Heart left ventricle (tissue), 16 donors: Measurements from ENCODE around the gene ATXN1. TPM values are rescaled to one million over a fixed set of nuclear protein-coding genes. Genes with fewer than 3 reads are reported as not detected.

ENCODE experiments used
- ATAC-seq, 4 donors: fragments of 200-7000 bp; cut with Tn5 transposase; one replicate each; pipeline ENCODE4 v1.9.1; 2020 to 2022; ENCODE audit warnings: moderate library complexity in 4 of 4, mild to moderate bottlenecking in 3 of 4, moderate number of reproducible peaks in 1 of 4
- DNase-seq, 5 donors: peaks; one replicate each; pipeline ENCODE4 v3.0.0-alpha.2; 2020
- H3K27ac ChIP-seq, 12 donors: fragments of 200-600 bp; sonication (generic) in 4 of 12; one replicate each; pipeline versions ENCODE4 v1.5.0 to v1.8.0; 2016 to 2022; ENCODE audit warnings: mild to moderate bottlenecking in 2 of 12
- H3K27me3 ChIP-seq, 9 donors: fragments of 200-600 bp; sonication (generic) in 2 of 9; one replicate each; pipeline versions ENCODE4 v1.5.1 to v1.8.0; 2016 to 2022; ENCODE audit warnings: mild to moderate bottlenecking in 3 of 9
- H3K36me3 ChIP-seq, 9 donors: fragments of 200-600 bp; sonication (generic) in 2 of 9; one replicate each; pipeline versions ENCODE4 v1.5.0 to v1.8.0; 2018 to 2022; ENCODE audit warnings: mild to moderate bottlenecking in 2 of 9
- H3K4me1 ChIP-seq, 12 donors: fragments of 200-600 bp; sonication (generic) in 4 of 12; one replicate each; pipeline versions ENCODE4 v1.5.0 to v1.8.0; 2016 to 2022; ENCODE audit warnings: mild to moderate bottlenecking in 3 of 12
- H3K4me3 ChIP-seq, 12 donors: fragments of 200-600 bp; sonication (generic) in 4 of 12; one replicate each; pipeline versions ENCODE4 v1.5.0 to v1.8.0; 2017 to 2022; ENCODE audit warnings: mild to moderate bottlenecking in 9 of 12, moderate library complexity in 4 of 12
- H3K9me3 ChIP-seq, 12 donors: fragments of 200-600 bp; sonication (generic) in 4 of 12; one replicate each; pipeline versions ENCODE4 v1.5.0 to v1.8.0; 2016 to 2022; ENCODE audit warnings: mild to moderate bottlenecking in 1 of 12
- CTCF ChIP-seq, 12 donors: fragments of 200-600 bp; sonication (generic) in 4 of 12; IDR thresholded peaks; one replicate each; pipeline versions ENCODE4 v1.5.0 to v1.8.0; 2018 to 2022; ENCODE audit warnings: antibody characterized with exemption in 12 of 12, mild to moderate bottlenecking in 5 of 12
- POLR2A ChIP-seq, 2 donors: fragments of 450-650 bp; IDR thresholded peaks; one replicate each; pipeline ENCODE4 v1.6.1; 2017; ENCODE audit warnings: antibody characterized with exemption in 2 of 2, mild to moderate bottlenecking in 2 of 2, moderate library complexity in 2 of 2
- WGBS, 4 donors: extraction: QIAGEN DNeasy Blood & Tissue Kit in 2 of 4; methylation state at CpG; one replicate each; pipeline versions ENCODE4 v1.1.5 to v1.1.7; 2013 to 2018; 5-methylcytosine and 5-hydroxymethylcytosine counted together
- intact Hi-C, 10 donors: fragments of 100-400 bp; cut with DNase I; formaldehyde crosslinking; loops; one replicate each; pipeline versions ENCODE4 v1.11.1 to v1.14.2; 2022
- polyA plus RNA-seq, 2 donors: library from polyadenylated mRNA; stranded (reverse); fragments of 200-250 nt; gene quantifications; one replicate each; pipeline ENCODE4 v1.2.3, GENCODE V29; 2013
- total RNA-seq, 9 donors: library from RNA; depleted of rRNA in 2 of 9; stranded (reverse); fragments of >200 nt in 2 of 9; fragmentation: NEBNext Ultra II Directional in 3 of 9; extraction: Animal tissue kit (Norgen Biotek cat#: 25700) in 3 of 9; gene quantifications; one replicate each; pipeline versions ENCODE4 v1.1.0 to v1.2.4, GENCODE V29; 2016 to 2023
- donor health status: ischemic (EF 13 %, LVEDD 7.1; RV severe dilation, severe dysfunction).
- donor health status: healthy with polysubstance abuse.
- donor health status: DM: no; HTN: yes; CAD: no.
- donor health status: DM: no; HTN: no; CAD: no.
- donor health status: ischemic (EF 25% LVEDD 6.9; RV normal size, moderate dysfunction).
- donor health status: ischemic (EF 25% LVEDD 5.7; RV mildly dilated, moderate dysfunction).
- donor health status: healthy.
- donor health status: DM: yes; HTN: yes; CAD: no.
- donor health status: ischemic (EF 35%, LVEDD 5.7; RV mildly dilated, moderate dysfunction).
- donor health status: nonischemic (EF 11% LVEDD 7.7; RV severe dilation, severe dysfunction).
- donor health status: DM: yes; HTN: yes; CAD: no.
- donor health status: PGD.
- donor health status: ischemic (EF 29% LVEDD 5.4; RV normal size, mild dysfunction).
- donor health status: nonischemic (EF 23%, LVEDD 6.1; RV moderate dilation, normal function).

Gene ATXN1
- total and polyA plus RNA-seq, 11 donors, result 8.7 to 51.8 (median 36.0) TPM

DNA sequence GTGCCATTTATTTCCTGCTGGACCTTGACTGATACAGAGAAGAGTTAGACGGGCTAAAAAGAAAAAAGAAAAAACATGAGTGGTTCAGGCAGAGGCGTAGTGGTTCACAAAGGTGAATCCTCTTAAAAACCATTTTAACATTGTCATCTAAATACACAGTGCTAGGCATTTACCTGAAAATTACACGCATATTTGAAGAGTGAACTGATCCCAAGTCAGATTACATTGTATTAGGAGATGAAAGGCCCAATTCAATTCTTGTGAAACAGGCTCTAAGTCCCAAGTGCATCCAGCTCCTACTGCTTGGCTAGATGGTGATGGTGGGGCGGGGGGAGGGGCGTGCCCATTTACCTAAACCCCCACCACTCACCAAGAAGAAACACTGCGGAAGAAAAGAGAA is 46.7 kb upstream of the ATXN1 start:
- no peak overlapping the region for H3K27ac ChIP-seq
- no peak for DNase-seq
- WGBS, 4 donors, result 92 to 97% (median 94%) methylated on average over 6 of the region's 6 CpGs
- no peaks in the 10 kb centered on the region for H3K27me3 ChIP-seq
- intact Hi-C loops, result loop anchor here in 1 of 10 donors (10.0 kb wide), 1 partner anchor 157 kb away; no protein-coding TSS in a partner anchor
- no peaks in the 10 kb centered on the region for H3K36me3 ChIP-seq
- no peak overlapping the region for H3K4me3 ChIP-seq
- no peak for TF ChIP-seq CTCF (IDR thresholded peaks at IDR 0.05)
- no peak for TF ChIP-seq POLR2A (IDR thresholded peaks at IDR 0.05)
- H3K9me3 ChIP-seq, result peaks cover 0 to 24% (median 1%) of the 10 kb centered on the region in 12 donors
- ATAC-seq, result no peak
- H3K4me1 ChIP-seq, result peaks cover 0 to 26% (median 10%) of the 10 kb centered on the region in 12 donors

GRCh38 chr6:16806363-16806762 is 45.1 kb upstream of the ATXN1 start:
- H3K36me3 ChIP-seq, result no peaks in the 10 kb centered on the region
- intact Hi-C loops, result loop anchor here in 1 of 10 donors (10.0 kb wide), 1 partner anchor 158 kb away; no protein-coding TSS in a partner anchor
- H3K4me1 ChIP-seq, result peaks cover 0 to 40% (median 22%) of the 10 kb centered on the region in 12 donors
- H3K27me3 ChIP-seq, result no peaks in the 10 kb centered on the region
- peaks cover 0 to 16% (median 0%) of the 10 kb centered on the region in 12 donors for H3K9me3 ChIP-seq
- H3K27ac ChIP-seq, result peak overlapping the region in 1 of 12 donors; percentile 80
- 77 to 90% (median 81%) methylated on average over 2 of the region's 2 CpGs for WGBS, 4 donors
- H3K4me3 ChIP-seq, result no peak overlapping the region
- DNase-seq, result no peak
- no peak for ATAC-seq
- no peak for TF ChIP-seq CTCF (IDR thresholded peaks at IDR 0.05)
- no peak for TF ChIP-seq POLR2A (IDR thresholded peaks at IDR 0.05)

- H3K36me3 ChIP-seq, result no peaks in the 10 kb centered on the region
- peaks cover 0 to 50% (median 31%) of the 10 kb centered on the region in 12 donors for H3K4me1 ChIP-seq
- peaks cover 0 to 14% (median 0%) of the 10 kb centered on the region in 12 donors for H3K9me3 ChIP-seq
- intact Hi-C loops, result loop anchor here in 1 of 10 donors (10.0 kb wide), 1 partner anchor 159 kb away; no protein-coding TSS in a partner anchor
- H3K27ac ChIP-seq, result peak overlapping the region in 11 of 12 donors; percentile 29 to 86 (median 78)
- TF ChIP-seq POLR2A (IDR thresholded peaks at IDR 0.05) (no peak), CTCF (IDR thresholded peaks at IDR 0.05) (no peak)
- H3K4me3 ChIP-seq, result peak overlapping the region in 1 of 12 donors; percentile 8
- H3K27me3 ChIP-seq, result no peaks in the 10 kb centered on the region
- DNase-seq, result no peak
- WGBS, 4 donors, result 26 to 44% (median 32%) methylated on average over 5 of the region's 5 CpGs
- ATAC-seq, result peak in 2 of 4 donors; percentile 36 to 44
Measured at GRCh38 chr6:16805243-16805950, 44.1 kb upstream of the ATXN1 start.

DNA sequence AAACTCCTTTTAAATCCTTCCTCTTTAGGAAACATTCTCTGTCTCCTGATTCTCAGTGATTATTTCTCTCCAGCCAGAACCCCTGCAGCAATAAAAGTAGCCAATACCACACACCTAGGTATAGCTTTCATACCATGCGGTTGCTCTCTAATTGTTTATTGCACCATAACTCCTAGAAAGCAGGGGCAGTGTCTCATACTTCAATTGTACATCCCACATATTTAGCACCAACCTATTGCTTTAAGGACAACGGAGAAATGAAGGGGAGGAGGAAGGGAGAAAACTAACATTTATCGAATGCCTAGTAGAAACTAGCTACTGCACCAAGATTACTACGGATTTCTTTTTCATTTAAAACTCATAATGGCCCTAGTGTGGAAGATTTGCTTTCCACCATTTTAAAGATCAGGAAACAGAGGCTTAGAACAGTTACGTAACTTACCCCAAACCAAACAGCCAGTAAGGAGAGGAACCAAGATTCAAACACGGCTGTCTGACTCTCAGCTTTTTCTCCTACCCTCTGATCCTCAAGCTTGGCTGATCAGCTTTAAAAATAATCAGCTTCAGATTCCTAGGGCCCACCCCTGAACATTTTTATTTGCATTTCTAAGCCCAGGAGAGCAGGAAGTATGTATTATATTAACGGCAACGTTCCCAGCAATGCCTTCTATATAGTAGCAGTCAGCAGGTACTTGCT is 43.4 kb upstream of the ATXN1 start:
- Histone ChIP-seq H3K36me3 (no peaks in the 10 kb centered on the region), H3K4me3 (peak overlapping the region in 1 of 12 donors; percentile 8), H3K27me3 (no peaks in the 10 kb centered on the region), H3K9me3 (peaks cover 0 to 7% (median 0%) of the 10 kb centered on the region in 12 donors), H3K4me1 (peaks cover 0 to 57% (median 35%) of the 10 kb centered on the region in 12 donors), H3K27ac (peak overlapping the region in 11 of 12 donors; percentile 29 to 86 (median 78))
- no peak for TF ChIP-seq CTCF (IDR thresholded peaks at IDR 0.05)
- TF ChIP-seq POLR2A (IDR thresholded peaks at IDR 0.05), result no peak
- WGBS, 4 donors, result 45 to 54% (median 51%) methylated on average over 8 of the region's 8 CpGs
- ATAC-seq, result no peak
- no peak for DNase-seq
- intact Hi-C loops, result loop anchor here in 1 of 10 donors (10.0 kb wide), 1 partner anchor 160 kb away; no protein-coding TSS in a partner anchor
